Endothelial cell of umbilical vein (primary cell): ENCODE measurements around the gene DPY30. TPM values are rescaled to one million over a fixed set of nuclear protein-coding genes. Genes with fewer than 3 reads are reported as not detected.

Source experiments
- polyA plus RNA-seq, 4 experiments: library from polyadenylated mRNA; depleted of rRNA in 3 of 4; stranded (reverse) in 3 of 4; unstranded in 1 of 4; fragments of >200 nt; gene quantifications; 2 replicates each; pipeline versions ENCODE4 v1.2.1 to v1.2.3, GENCODE V29; 2011 to 2012; ENCODE audit warnings: missing spikeins in 1 of 4
- total RNA-seq: library from RNA; stranded (reverse); gene quantifications from 2 replicates; pipeline ENCODE4 v1.2.3, GENCODE V29; 2021

DPY30 gene
- total and polyA plus RNA-seq, 2 donors (not counting 3 experiments of a cell fraction or from before 2014, with no cell fraction given): 78.4 to 83.4 TPM

Other genes starting within 250 kb of the DPY30 start
- 53.9 and 56.2 TPM in 2 replicates for gene MEMO1, start 28.8 kb downstream of the DPY30 start, total RNA-seq
- gene MEMO1, start 28.8 kb downstream of the DPY30 start, polyA plus RNA-seq: 31.6 and 38.6 TPM in 2 replicates
- 23.0 and 24.9 TPM in 2 replicates for gene SPAST, start 23.8 kb upstream of the DPY30 start, total RNA-seq
- 3.6 and 4.7 TPM in 2 replicates for gene SPAST, start 23.8 kb upstream of the DPY30 start, polyA plus RNA-seq
- gene SLC30A6, start 126.1 kb upstream of the DPY30 start, total RNA-seq: 15.5 and 16.5 TPM in 2 replicates
- gene SLC30A6, start 126.1 kb upstream of the DPY30 start, polyA plus RNA-seq: 10.0 and 12.7 TPM in 2 replicates
- not detected in 2 replicates for gene NLRC4, start 225.1 kb upstream of the DPY30 start, total RNA-seq
- not detected in 2 replicates for gene NLRC4, start 225.1 kb upstream of the DPY30 start, polyA plus RNA-seq
- 40.1 and 45.0 TPM in 2 replicates for gene YIPF4, start 238.1 kb upstream of the DPY30 start, total RNA-seq
- 4.4 and 8.6 TPM in 2 replicates for gene YIPF4, start 238.1 kb upstream of the DPY30 start, polyA plus RNA-seq